K562 (cell line): Measurements from ENCODE around the gene TBXA2R. TPM values are rescaled to one million over a fixed set of nuclear protein-coding genes. Genes with fewer than 3 reads are reported as not detected.
A peak's percentile ranks its signal among the peaks of the same experiment; 100 is the strongest.

Experiments used
- CBX1 ChIP-seq: sonication (generic); IDR thresholded peaks from 2 replicates; pipeline ENCODE4 v1.6.1; 2016; ENCODE audit warnings: antibody characterized with exemption, low read depth, mild to moderate bottlenecking
- CTBP1 ChIP-seq: fragments of 450-650 bp; IDR thresholded peaks from 2 replicates; pipeline ENCODE4 v1.6.1; 2016; ENCODE audit warnings: borderline replicate concordance
- ELF2 ChIP-seq: fragments of 250-450 bp; sonication (Bioruptor Pico); IDR thresholded peaks from 2 replicates; pipeline ENCODE4 v1.5.0; 2021; ENCODE audit warnings: mild to moderate bottlenecking
- ESRRA ChIP-seq: fragments of 450-650 bp; IDR thresholded peaks from 2 replicates; pipeline ENCODE4 v1.6.1; 2014; ENCODE audit warnings: low read depth, mild to moderate bottlenecking, moderate library complexity, borderline replicate concordance
- GTF2B ChIP-seq: IDR thresholded peaks from 2 replicates; pipeline ENCODE4 v1.6.1; 2011; ENCODE audit not compliant: insufficient read length; ENCODE audit errors: extremely low read depth
- HEY1 ChIP-seq: fragments of 250-450 bp; sonication (Bioruptor Pico); IDR thresholded peaks from 2 replicates; pipeline ENCODE4 v1.5.0; 2020; ENCODE audit warnings: mild to moderate bottlenecking, moderate library complexity, borderline replicate concordance
- HNRNPLL ChIP-seq: fragments of 200-400 bp; formaldehyde crosslinking; IDR thresholded peaks from 2 replicates; pipeline ENCODE4 v1.6.1; 2017; ENCODE audit warnings: low read length, low read depth, mild to moderate bottlenecking; ENCODE audit not compliant: poor library complexity, severe bottlenecking
- IRF1 ChIP-seq: sonication (generic); formaldehyde crosslinking; IDR thresholded peaks from 2 replicates; pipeline ENCODE4 v1.8.0; 2022; ENCODE audit warnings: missing genetic modification reagents, mild to moderate bottlenecking, borderline replicate concordance
- IRF2 ChIP-seq: sonication (generic); formaldehyde crosslinking; IDR thresholded peaks from 2 replicates; pipeline ENCODE4 v1.8.1; 2022; ENCODE audit warnings: mild to moderate bottlenecking, missing genetic modification reagents
- SMARCC2 ChIP-seq: fragments of 450-650 bp; IDR thresholded peaks from 2 replicates; pipeline ENCODE4 v1.6.1; 2017; ENCODE audit warnings: antibody characterized with exemption, moderate library complexity, mild to moderate bottlenecking, low read depth
- SP2 ChIP-seq: IDR thresholded peaks from 2 replicates; pipeline ENCODE4 v1.6.1; 2011; ENCODE audit warnings: mild to moderate bottlenecking, low read depth, low read length, moderate library complexity; ENCODE audit not compliant: poor library complexity, severe bottlenecking; ENCODE audit errors: extremely low read depth
- SPI1 ChIP-seq: IDR thresholded peaks from 2 replicates; pipeline ENCODE4 v1.6.1; 2011; ENCODE audit warnings: low read depth, low read length, control low read depth, borderline replicate concordance
- THAP12 ChIP-seq: fragments of 250-450 bp; sonication (Bioruptor Pico); IDR thresholded peaks from 2 replicates; pipeline ENCODE4 v1.9.0; 2021; ENCODE audit warnings: mild to moderate bottlenecking, inconsistent platforms
- XRCC5 ChIP-seq: fragments of 200-400 bp; formaldehyde crosslinking; IDR thresholded peaks from 2 replicates; pipeline ENCODE4 v1.6.1; 2017; ENCODE audit warnings: low read depth, mild to moderate bottlenecking, low read length
- ZBTB33 ChIP-seq: sonication (generic); formaldehyde crosslinking; IDR thresholded peaks from 2 replicates; pipeline ENCODE4 v1.8.1; 2023; ENCODE audit warnings: mild to moderate bottlenecking, missing genetic modification reagents
- ZNF133 ChIP-seq: fragments of 250-450 bp; sonication (Bioruptor Pico); IDR thresholded peaks from 2 replicates; pipeline ENCODE4 v1.4.0; 2020; ENCODE audit warnings: mild to moderate bottlenecking
- ZNF274 ChIP-seq: IDR thresholded peaks from 2 replicates; pipeline ENCODE4 v1.6.1; 2011; ENCODE audit warnings: low read depth, mild to moderate bottlenecking, low read length, moderate library complexity, borderline replicate concordance
- ZNF780A ChIP-seq: fragments of 250-450 bp; sonication (Bioruptor Pico); IDR thresholded peaks from 2 replicates; pipeline ENCODE4 v1.5.0; 2021; ENCODE audit warnings: mild to moderate bottlenecking
- ZZZ3 ChIP-seq: fragments of 450-650 bp; IDR thresholded peaks from 2 replicates; pipeline ENCODE4 v1.6.1; 2016; ENCODE audit warnings: antibody characterized with exemption, mild to moderate bottlenecking, moderate library complexity
- polyA plus RNA-seq, 8 experiments: library from polyadenylated mRNA; depleted of rRNA in 4 of 8; stranded (reverse) in 5 of 8; unstranded in 3 of 8; fragments of >200 nt; fragmentation: Nextera tagmentation in 2 of 8; fragmentation: Illumina TruSeq in 1 of 8; extraction: Ambion mirVana in 2 of 8; extraction: Trizol in 1 of 8; gene quantifications; 2 replicates each; pipeline versions ENCODE4 v1.2.1 to v1.2.3, GENCODE V29; 2011 to 2014; ENCODE audit warnings: inconsistent platforms in 1 of 8, missing spikeins in 1 of 8
- total RNA-seq, 7 experiments: library from RNA; depleted of rRNA in 6 of 7; stranded (reverse); fragments of >200 nt in 6 of 7; fragmentation: Illumina TruSeq in 2 of 7; extraction: Trizol in 2 of 7; gene quantifications; 2 replicates each; pipeline versions ENCODE4 v1.2.1 to v1.2.3, GENCODE V29; 2011 to 2021; ENCODE audit warnings: low replicate concordance in 1 of 7

Gene TBXA2R
- total and polyA plus RNA-seq, 9 of the 15 experiments (the other 6 are each of a cell fraction or from before 2014, with no cell fraction given): 1.5 to 24.0 (median 2.8) TPM

GRCh38 chr19:3626473-3627350 lies 20.0 kb upstream of the TBXA2R start, which contains the start of gene CACTIN (continued):
- TF ChIP-seq THAP12 (CRISPR knock-in tag) (peak; percentile 59; the same call in 1 of the 2 replicates), CBX1 (no peak), ESRRA (peak; percentile 54; the same call in 1 of the 2 replicates), IRF1 (CRISPR knock-in tag) (no peak), ZNF133 (CRISPR knock-in tag) (no peak), IRF2 (no peak), GTF2B (no peak), SPI1 (no peak), ZZZ3 (no peak), HNRNPLL (peak; percentile 41), ZNF780A (CRISPR knock-in tag) (no peak), ZNF274 (no peak), XRCC5 (peak; percentile 51), ZBTB33 (CRISPR knock-in tag) (peak; percentile 82), SP2 (peak; percentile 32), HEY1 (no peak), CTBP1 (peak; percentile 80; the same call in 1 of the 2 replicates), SMARCC2 (no peak), ELF2 (CRISPR knock-in tag) (peak; percentile 53; the same call in 1 of the 2 replicates)
